ENCODE results near the gene B3GAT1. TPM values are rescaled to one million over a fixed set of nuclear protein-coding genes. Genes with fewer than 3 reads are reported as not detected.

Gene B3GAT1
- total RNA-seq, 1 donor from 2014 or later: 0.27 TPM

DNA sequence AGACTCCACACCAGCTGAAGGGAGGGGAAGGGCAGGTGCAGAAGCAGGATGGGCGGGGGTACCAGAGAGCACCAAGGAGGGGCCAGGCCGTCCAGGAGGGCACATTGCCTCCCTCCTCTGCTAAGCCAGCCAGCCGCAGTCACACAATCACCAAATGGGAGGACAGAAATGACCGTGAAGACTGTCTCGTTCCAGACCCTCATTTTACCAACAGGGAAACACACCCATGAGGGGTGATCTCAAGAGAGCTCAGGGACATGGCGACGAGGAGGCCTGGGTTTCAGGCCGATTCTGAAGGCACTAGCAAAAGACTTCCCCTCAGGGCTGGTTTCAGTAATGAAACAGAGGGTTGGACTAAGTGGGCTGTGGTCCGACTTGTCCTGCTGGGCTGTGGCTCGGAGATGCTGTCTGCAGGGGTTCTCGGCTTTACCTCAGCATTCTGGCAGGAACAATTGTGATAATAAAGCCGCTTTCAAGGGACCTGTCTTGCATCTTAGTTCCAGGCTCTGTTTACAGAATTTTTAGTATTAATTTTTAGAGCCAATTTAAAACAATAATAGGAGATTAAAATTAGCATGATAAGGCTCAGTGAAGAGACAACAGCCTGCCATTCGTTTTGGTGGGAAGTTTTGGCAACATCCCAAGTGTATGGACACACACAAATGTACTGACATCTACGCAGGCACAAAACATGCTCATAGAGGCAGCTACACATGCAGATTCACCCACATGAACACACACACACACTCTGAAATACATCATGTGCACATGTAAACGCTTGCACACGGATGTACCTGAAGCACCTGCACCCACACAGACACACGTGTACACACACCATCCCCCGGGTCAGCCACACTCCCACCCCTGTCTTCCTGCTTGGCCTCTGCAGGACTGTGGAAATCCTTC, 2.0 kb upstream of the B3GAT1 start:
- intact Hi-C loops (cut with DNase I): no loop called here
- no peak for DNase-seq (ENCODE audit: low spot score)

- no peak for DNase-seq (ENCODE audit: low spot score)
- intact Hi-C loops (cut with DNase I): no loop called here
These were observed 1.2 kb upstream of the B3GAT1 start for GRCh38 chr11:134413043-134413825.

- intact Hi-C loops (cut with DNase I): no loop called here
- DNase-seq (ENCODE audit: low spot score): no peak
These were observed 1.3 kb downstream of the B3GAT1 start for GRCh38 chr11:134410766-134411165.

GRCh38 chr11:134409552-134410429, 2.3 kb downstream of the B3GAT1 start:
- intact Hi-C loops (cut with DNase I): no loop called here

DNA sequence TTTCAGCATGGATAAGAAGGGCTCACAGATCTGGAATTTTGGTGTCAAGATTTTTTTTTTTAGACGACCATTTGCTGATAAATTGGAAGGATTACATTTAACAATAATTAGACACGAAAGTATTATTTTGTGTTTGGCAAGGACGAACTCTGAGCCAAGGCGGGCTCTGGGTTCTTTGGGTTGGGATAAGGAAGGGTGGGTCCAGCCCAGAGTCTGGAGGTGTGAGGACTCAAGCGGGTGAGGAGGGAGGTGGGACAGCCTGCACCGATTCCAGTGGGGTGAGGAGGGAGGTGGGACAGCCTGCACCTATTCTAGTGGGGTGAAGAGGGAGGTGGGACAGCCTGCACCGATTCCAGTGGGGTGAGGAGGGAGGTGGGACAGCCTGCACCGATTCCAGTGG, 4.1 kb downstream of the B3GAT1 start:
- no peak for DNase-seq (ENCODE audit: low spot score)
- intact Hi-C loops (cut with DNase I): no loop called here

More at GRCh38 chr11:134409552-134410429, 2.3 kb downstream of the B3GAT1 start:
- DNase-seq (ENCODE audit: low spot score): no peak

DNA sequence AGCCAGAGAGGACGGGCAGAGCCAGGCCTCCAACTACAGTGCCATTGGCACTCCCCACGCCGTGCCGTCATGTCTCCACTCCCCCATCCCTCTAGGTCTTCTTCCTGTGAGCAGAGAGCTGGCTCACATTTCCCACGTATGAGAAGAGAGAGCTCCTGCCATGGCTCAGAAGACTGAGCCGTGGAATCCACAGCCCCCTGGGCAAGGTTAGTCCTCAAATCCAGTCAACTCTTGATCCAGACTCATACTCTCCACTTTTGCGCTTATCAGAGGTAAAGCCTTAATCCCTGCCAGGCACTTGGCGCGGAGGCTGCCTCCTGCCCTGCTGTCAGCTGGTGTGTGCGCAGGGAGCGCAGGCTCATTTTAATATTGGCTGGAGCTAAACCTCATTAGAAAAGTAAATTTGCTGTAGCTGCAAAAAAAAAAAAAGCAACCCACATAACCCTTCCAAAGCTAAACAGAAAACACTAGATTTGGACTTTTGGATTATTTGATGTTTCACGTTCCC, 4.7 kb downstream of the B3GAT1 start:
- DNase-seq (ENCODE audit: low spot score): no peak
- intact Hi-C loops (cut with DNase I): no loop called here

DNA sequence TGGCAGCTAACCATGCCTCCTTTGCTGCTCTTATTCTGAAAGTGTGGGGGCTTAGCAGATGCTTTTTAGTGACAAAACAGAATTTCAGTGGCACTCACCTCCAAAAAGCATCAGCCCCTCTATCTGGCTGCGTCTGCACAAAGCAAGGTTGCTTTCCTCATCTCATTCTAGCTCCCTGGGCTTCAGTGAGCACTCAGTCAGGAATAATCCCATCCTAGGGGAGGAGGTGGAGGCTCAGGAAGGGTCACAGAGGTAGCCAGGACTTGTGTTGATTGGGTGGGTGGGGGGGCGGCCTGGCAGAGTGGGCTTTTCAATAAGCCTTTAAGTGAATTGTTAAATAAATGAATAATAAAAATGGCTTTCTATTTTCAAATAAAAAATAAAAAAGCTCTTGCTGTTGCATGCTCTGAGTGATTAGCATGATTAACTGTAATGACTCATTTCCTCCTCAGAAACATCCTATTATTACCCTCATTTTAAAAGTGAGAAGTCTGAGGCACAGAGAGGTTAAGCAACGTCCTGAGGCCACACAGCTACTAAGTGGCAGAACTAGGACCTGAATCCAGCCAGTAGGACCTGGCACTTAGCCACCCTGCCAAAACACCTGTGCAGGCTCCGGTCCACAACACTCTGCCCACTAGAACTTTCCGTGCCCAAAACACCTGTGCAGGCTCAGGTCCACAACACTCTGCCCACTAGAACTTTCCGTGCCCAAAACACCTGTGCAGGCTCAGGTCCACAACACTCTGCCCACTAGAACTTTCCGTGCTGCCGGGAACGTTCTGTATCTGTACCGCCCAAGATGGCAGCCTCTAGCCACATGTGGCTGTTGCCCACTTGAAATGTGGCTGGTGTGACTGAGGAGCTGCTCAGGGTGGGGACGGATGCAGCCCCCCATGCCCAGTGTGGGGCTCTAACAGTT, 5.5 kb downstream of the B3GAT1 start:
- intact Hi-C loops (cut with DNase I): no loop called here
- DNase-seq (ENCODE audit: low spot score): no peak

GRCh38 chr11:134405841-134406240, 6.2 kb downstream of the B3GAT1 start:
- no peak for DNase-seq (ENCODE audit: low spot score)
- intact Hi-C loops (cut with DNase I): no loop called here

DNA sequence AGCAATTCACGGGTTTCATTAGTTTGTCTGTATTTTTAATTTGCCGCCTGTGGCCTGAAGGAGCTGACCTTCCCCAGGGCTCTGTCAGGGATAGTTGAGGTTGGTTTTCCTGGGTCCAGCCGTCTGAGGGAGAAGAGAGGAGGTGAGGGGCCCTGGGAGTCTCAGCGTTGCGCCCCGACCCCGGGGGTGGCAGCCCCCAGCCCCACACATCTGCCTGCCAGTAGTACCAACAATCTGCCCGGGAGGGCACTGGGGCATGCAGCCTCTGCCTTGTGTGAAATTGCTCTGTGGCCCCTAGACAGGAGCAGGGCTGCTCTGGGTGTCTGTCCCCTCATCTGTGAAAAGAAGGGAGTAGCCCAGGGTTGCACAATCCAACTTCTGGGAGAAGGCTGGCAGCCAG, 6.6 kb downstream of the B3GAT1 start:
- no peak for DNase-seq (ENCODE audit: low spot score)
- intact Hi-C loops (cut with DNase I): no loop called here

DNA sequence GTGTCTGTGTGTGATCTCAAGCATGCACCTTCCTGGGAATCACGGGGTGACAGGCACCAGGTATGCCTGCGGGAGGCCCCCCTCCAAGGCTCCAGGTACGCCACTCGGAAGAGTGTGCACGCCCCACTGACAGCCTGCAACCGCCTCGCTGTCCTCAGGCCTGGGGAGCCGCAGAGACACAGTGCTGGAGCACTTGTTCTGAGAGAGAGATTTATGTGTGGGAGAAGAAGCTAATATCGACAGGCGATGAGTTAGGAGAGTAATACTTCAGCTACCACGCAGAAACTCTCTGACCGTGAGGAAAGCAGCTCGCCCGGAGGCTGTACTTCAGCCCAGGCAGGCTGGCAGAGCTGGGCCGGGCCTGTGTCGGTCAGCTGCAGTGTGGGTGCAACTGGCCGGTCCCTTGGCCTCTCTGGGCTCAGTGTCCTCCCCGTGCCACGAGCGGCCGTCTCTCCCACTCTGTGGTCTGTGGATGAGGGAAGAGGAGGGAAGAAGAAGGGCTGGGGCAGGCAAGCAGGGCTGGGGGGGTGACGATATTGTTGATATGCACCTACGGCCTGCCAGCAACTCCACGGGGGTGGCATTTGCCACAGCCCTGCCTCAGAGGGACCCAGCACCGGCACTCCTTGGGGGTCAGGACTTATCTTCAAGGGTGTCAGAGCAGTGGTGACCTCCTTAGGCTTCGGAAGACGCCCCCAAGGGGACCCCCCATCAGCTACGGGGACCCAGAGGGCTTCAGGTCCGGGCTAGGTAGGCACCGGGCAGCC, 7.3 kb downstream of the B3GAT1 start:
- DNase-seq (ENCODE audit: low spot score): no peak
- intact Hi-C loops (cut with DNase I): no loop called here

GRCh38 chr11:134402910-134403309, 9.1 kb downstream of the B3GAT1 start:
- DNase-seq (ENCODE audit: low spot score): no peak
- intact Hi-C loops (cut with DNase I): no loop called here

- DNase-seq (ENCODE audit: low spot score): no peak
These were observed 9.9 kb downstream of the B3GAT1 start for GRCh38 chr11:134401825-134402809.

DNA sequence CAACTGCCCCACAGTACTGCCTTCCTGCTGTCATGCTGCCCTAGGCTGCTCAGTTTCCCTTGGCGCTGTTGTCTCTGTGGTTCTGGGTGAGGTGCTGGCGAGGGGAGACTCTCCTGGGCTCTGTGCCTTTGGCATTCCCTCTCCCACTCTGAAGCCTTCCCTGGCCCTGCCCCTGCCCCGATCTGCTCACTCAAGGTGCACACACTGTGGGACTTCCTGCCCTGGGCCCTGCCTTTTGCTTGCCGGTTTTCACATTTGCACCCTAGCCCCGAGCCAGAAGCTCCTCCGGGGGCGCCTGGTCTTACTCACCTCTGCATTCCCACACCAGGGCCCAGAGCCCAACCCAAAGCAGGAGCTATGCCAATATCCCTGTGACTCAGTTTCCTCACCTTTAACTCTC, 12.0 kb downstream of the B3GAT1 start:
- intact Hi-C loops (cut with DNase I): no loop called here
- no peak for DNase-seq (ENCODE audit: low spot score)

More at GRCh38 chr11:134401825-134402809, 9.9 kb downstream of the B3GAT1 start:
- intact Hi-C loops (cut with DNase I): no loop called here

DNA sequence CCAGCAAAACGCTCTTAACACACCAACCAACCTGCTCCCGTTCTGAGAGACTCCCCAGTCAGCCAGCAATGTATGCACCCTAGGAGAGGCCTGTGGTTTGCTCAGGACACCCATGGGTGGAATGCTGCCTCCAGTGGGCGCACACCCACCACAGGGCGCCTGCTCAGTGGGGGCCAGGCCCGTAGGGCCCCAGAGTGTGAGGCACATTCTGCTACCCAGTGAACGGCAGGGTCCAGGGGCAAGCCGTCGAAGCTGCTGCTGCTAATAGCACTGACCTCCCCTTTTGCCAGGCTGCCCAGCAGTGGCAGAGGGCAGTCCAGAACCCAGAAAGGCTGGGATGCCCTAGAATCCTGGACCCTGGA, 12.8 kb downstream of the B3GAT1 start:
- intact Hi-C loops (cut with DNase I): no loop called here
- no peak for DNase-seq (ENCODE audit: low spot score)

- intact Hi-C loops (cut with DNase I): no loop called here
- DNase-seq (ENCODE audit: low spot score): no peak
These were observed 13.3 kb downstream of the B3GAT1 start for GRCh38 chr11:134398644-134399292.

- DNase-seq (ENCODE audit: low spot score): no peak
- intact Hi-C loops (cut with DNase I): no loop called here
These were observed 14.0 kb downstream of the B3GAT1 start for GRCh38 chr11:134398079-134398444.

Measured in cardiac septum (tissue), 1 donor.